HFFc6 (cell line): ENCODE measurements around the gene CLDN3. TPM values are rescaled to one million over a fixed set of nuclear protein-coding genes. Genes with fewer than 3 reads are reported as not detected.

ENCODE experiments used
- DNase-seq: peaks from one replicate; pipeline ENCODE4 v3.0.0-alpha.2; 2018
- H3K27ac Mint-ChIP-seq: 2 replicates; pipeline ENCODE4 v1.8.0; 2020; ENCODE audit warnings: mild to moderate bottlenecking, mixed read lengths
- H3K27me3 Mint-ChIP-seq: 2 replicates; pipeline ENCODE4 v1.8.0; 2021; ENCODE audit warnings: mild to moderate bottlenecking, moderate library complexity, mixed read lengths; ENCODE audit not compliant: insufficient read depth
- H3K36me3 Mint-ChIP-seq: 2 replicates; pipeline ENCODE4 v1.8.0; 2021; ENCODE audit warnings: low read depth, mixed read lengths
- H3K4me1 Mint-ChIP-seq: 2 replicates; pipeline ENCODE4 v1.8.0; 2020; ENCODE audit warnings: low read depth, mixed read lengths
- H3K4me3 Mint-ChIP-seq: 2 replicates; pipeline ENCODE4 v1.8.0; 2020; ENCODE audit warnings: mild to moderate bottlenecking, moderate library complexity, mixed read lengths
- H3K9me3 Mint-ChIP-seq: 2 replicates; pipeline ENCODE4 v1.8.0; 2020; ENCODE audit warnings: mild to moderate bottlenecking, mixed read lengths
- CTCF ChIP-seq: fragments of 200-600 bp; sonication (generic); IDR thresholded peaks from 2 replicates; pipeline ENCODE4 v1.5.0; 2021; ENCODE audit warnings: antibody characterized with exemption, mild to moderate bottlenecking
- total RNA-seq, 6 experiments: library from RNA; stranded (reverse); fragmentation: NEBNext Ultra II Directional; extraction: Animal tissue kit (Norgen Biotek cat#: 25700); gene quantifications; 2 replicates in 1 of 6; 3 replicates in 5 of 6; pipeline ENCODE4 v1.2.3, GENCODE V29; 2021

Gene CLDN3
- total RNA-seq, 6 experiments from 2014 or later = not detected

GRCh38 chr7:73774923-73775322 is 4.9 kb upstream of the CLDN3 start:
- H3K4me1 Mint-ChIP-seq = peaks cover 16% of the 10 kb centered on the region
- DNase-seq = peak; percentile 1
- H3K27ac Mint-ChIP-seq = no peak overlapping the region
- TF ChIP-seq CTCF = no peak
- H3K9me3 Mint-ChIP-seq = no peaks in the 10 kb centered on the region
- peaks cover 19% of the 10 kb centered on the region for H3K27me3 Mint-ChIP-seq
- H3K36me3 Mint-ChIP-seq = no peaks in the 10 kb centered on the region
- H3K4me3 Mint-ChIP-seq = no peak overlapping the region

GRCh38 chr7:73773700-73774517 is 3.8 kb upstream of the CLDN3 start:
- Mint-ChIP-seq H3K27ac (no peak overlapping the region), H3K27me3 (peaks cover 19% of the 10 kb centered on the region), H3K4me3 (no peak overlapping the region), H3K9me3 (no peaks in the 10 kb centered on the region), H3K36me3 (no peaks in the 10 kb centered on the region), H3K4me1 (peaks cover 16% of the 10 kb centered on the region)
- DNase-seq = no peak
- no peak for TF ChIP-seq CTCF

DNA sequence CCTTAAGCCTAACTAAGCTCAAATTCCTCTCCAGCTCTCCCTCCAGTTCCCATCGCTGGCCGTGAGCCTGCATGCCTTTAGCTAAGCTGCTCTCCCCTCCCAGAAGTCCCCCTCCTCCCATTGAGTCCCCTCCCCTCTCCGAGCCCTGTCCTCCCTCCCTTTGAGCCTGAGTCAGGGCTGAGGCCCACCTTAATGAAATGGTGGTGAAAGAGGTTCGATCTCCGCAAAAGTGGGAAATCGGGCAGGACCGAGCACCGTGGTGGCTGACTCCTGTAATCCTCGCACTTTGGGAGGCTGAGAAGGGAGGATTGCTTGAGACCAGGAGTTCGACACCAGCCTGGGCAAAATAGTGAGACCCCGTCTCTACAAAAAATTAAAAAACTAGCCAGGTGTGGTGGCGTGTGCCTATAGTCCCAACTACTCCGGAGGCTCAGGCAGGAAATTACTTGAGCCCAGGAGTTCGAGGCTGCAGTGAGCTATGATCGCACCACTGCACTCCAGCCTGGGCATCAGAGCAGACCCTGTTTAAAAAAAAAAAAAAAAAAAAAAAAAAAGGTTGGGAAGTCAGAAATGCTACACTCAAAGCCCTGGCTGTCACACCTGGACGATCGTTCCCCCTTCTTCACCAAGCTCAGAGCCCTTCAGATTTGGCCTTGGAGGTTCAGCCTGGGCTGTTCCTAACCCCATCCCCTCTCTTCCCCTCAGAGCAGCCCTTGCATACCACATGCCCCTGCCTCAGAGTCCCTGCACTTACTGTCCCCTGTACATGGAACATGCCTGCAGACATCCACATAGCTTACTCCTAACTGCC is 995 bp upstream of the CLDN3 start:
- Mint-ChIP-seq H3K27me3 (peaks cover 22% of the 10 kb centered on the region), H3K36me3 (no peaks in the 10 kb centered on the region; the same call in 1 of the 2 replicates), H3K27ac (no peak overlapping the region), H3K4me1 (peaks cover 16% of the 10 kb centered on the region), H3K4me3 (no peak overlapping the region), H3K9me3 (no peaks in the 10 kb centered on the region)
- no peak for DNase-seq
- no peak for TF ChIP-seq CTCF

GRCh38 chr7:73769481-73770001 is 529 bp downstream of the CLDN3 start:
- H3K27me3 Mint-ChIP-seq = peaks cover 22% of the 10 kb centered on the region
- no peak overlapping the region for H3K27ac Mint-ChIP-seq
- H3K36me3 Mint-ChIP-seq = no peaks in the 10 kb centered on the region; the same call in 1 of the 2 replicates
- no peak for DNase-seq
- peaks cover 8% of the 10 kb centered on the region for H3K4me1 Mint-ChIP-seq
- H3K9me3 Mint-ChIP-seq = no peaks in the 10 kb centered on the region
- TF ChIP-seq CTCF = no peak
- no peak overlapping the region for H3K4me3 Mint-ChIP-seq

DNA sequence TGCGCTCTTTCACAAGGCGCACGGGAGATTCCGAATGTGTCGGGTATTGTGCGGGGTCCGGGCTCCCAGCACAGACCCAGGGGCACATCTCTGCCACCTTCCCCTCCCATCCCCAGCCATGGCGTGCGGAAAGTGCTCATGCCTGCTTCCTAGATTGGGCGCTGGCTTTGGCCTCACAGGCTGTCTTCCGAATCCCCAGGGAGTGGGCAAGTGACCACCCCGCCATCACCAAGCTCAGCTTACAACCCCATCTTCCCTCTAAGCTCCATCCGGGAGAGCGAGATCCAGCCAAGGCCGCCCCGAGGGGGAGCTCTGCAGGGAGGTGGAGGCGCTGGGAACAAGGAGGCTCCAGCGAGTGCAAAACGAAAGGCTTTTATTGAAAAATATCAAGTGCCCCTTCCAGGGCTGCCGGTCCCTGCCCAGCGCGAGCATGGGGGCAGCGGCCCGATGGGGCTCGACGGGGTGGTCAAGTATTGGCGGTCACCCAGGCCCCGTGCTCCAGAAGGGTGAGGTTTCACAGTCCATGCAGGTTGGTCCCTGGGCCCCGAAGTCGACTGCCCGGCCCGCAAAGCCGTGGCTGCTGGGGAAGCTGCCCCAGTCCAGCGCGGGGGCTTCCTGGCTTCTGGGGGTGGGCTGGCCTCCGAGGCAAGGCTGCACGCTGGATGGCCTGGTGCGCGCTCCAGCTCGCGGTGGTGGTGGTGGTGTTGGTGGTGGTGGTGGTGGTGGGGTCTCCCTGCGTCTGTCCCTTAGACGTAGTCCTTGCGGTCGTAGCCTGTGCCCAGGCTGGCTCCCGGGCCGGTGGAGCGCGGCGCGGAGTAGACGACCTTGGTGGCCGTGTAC is 1.2 kb downstream of the CLDN3 start:
- H3K4me1 Mint-ChIP-seq = peaks cover under 1% of the 10 kb centered on the region
- no peaks in the 10 kb centered on the region; the same call in 1 of the 2 replicates for H3K36me3 Mint-ChIP-seq
- peak overlapping the region; percentile 47; the same call in 1 of the 2 replicates for H3K4me3 Mint-ChIP-seq
- H3K27ac Mint-ChIP-seq = no peak overlapping the region
- H3K27me3 Mint-ChIP-seq = peaks cover 22% of the 10 kb centered on the region
- no peak for TF ChIP-seq CTCF
- no peaks in the 10 kb centered on the region for H3K9me3 Mint-ChIP-seq
- no peak for DNase-seq
